PC-3 (cell line): Measurements from ENCODE around the gene ANKRD35. TPM values are rescaled to one million over a fixed set of nuclear protein-coding genes. Genes with fewer than 3 reads are reported as not detected.

Source experiments
- ATAC-seq: fragments of 200-7000 bp; cut with Tn5 transposase; 2 replicates; pipeline ENCODE4 v1.9.1; 2020; ENCODE audit warnings: mild to moderate bottlenecking, moderate library complexity
- BruUV-seq: library from RNA; stranded (reverse); fragments of 400-500 nt; replicated peaks from 2 replicates; lab custom pipeline; 2021; lab: Mats Ljungman, UMichigan
- CTCF ChIA-PET: fragments of 300-600 bp; sonication (Branson Sonifier 250); formaldehyde crosslinking; loops from one replicate; lab custom pipeline; 2022; ENCODE audit warnings: antibody characterized with exemption; lab: Charles Lee
- POLR2A ChIA-PET: fragments of 300-600 bp; sonication (Branson Sonifier 250); formaldehyde crosslinking; loops from one replicate; lab custom pipeline; 2022; ENCODE audit warnings: antibody characterized with exemption; ENCODE audit not compliant: unreplicated experiment; lab: Charles Lee
- DNase-seq: peaks from one replicate; pipeline ENCODE4 v3.0.0-alpha.2; 2015
- H2AFZ ChIP-seq: fragments of 300-600 bp; sonication (generic); 2 replicates; pipeline ENCODE4 v1.6.0; 2016; ENCODE audit warnings: antibody characterized with exemption, low read length
- H3F3A ChIP-seq: fragments of 300-600 bp; sonication (generic); one replicate; pipeline ENCODE4 v1.6.0; 2017; ENCODE audit warnings: antibody characterized with exemption, low read length, control low read depth, mild to moderate bottlenecking; ENCODE audit not compliant: unreplicated experiment
- H3K27ac ChIP-seq: fragments of 300-600 bp; sonication (generic); 2 replicates; pipeline ENCODE4 v1.5.1; 2016; ENCODE audit warnings: mild to moderate bottlenecking, low read length
- H3K27me3 ChIP-seq: fragments of 300-600 bp; sonication (generic); 2 replicates; pipeline ENCODE4 v1.6.1; 2016; ENCODE audit warnings: low read length, mixed read lengths
- H3K36me3 ChIP-seq: fragments of 300-600 bp; sonication (generic); 2 replicates; pipeline ENCODE4 v1.6.1; 2016; ENCODE audit warnings: low read depth, mixed run types, low read length, mixed read lengths
- H3K4me1 ChIP-seq: fragments of 300-600 bp; sonication (generic); 2 replicates; pipeline ENCODE4 v1.5.1; 2016; ENCODE audit warnings: low read length; ENCODE audit not compliant: insufficient read depth
- H3K4me2 ChIP-seq: fragments of 300-600 bp; sonication (generic); 2 replicates; pipeline ENCODE4 v1.6.0; 2016; ENCODE audit warnings: low read length
- H3K4me3 ChIP-seq: fragments of 300-600 bp; sonication (generic); 2 replicates; pipeline ENCODE4 v1.5.1; 2016; ENCODE audit warnings: mild to moderate bottlenecking, low read length, mixed read lengths
- H3K79me2 ChIP-seq: fragments of 300-600 bp; sonication (generic); 2 replicates; pipeline ENCODE4 v1.6.1; 2017; ENCODE audit warnings: low read length, mixed read lengths
- H3K9ac ChIP-seq: fragments of 300-600 bp; sonication (generic); 2 replicates; pipeline ENCODE4 v1.6.0; 2016; ENCODE audit warnings: mild to moderate bottlenecking, low read length
- H3K9me2 ChIP-seq: fragments of 300-600 bp; sonication (generic); replicated peaks from 2 replicates; pipeline ENCODE4 v1.6.1; 2016; ENCODE audit warnings: mixed run types, low read length, mixed read lengths
- H3K9me3 ChIP-seq: fragments of 300-600 bp; sonication (generic); 2 replicates; pipeline ENCODE4 v1.6.1; 2016; ENCODE audit warnings: low read length, mixed read lengths
- H4K20me1 ChIP-seq: fragments of 300-600 bp; sonication (generic); 2 replicates; pipeline ENCODE4 v1.6.1; 2016; ENCODE audit warnings: low read length, mixed read lengths
- CTCF ChIP-seq: fragments of 300-600 bp; sonication (generic); conservative IDR thresholded peaks from 2 replicates; pipeline ENCODE4 v1.5.1; 2017; ENCODE audit warnings: antibody characterized with exemption, low read depth, mild to moderate bottlenecking, low read length
- EZH2 ChIP-seq: fragments of 300-600 bp; sonication (generic); IDR thresholded peaks from one replicate; pipeline ENCODE4 v1.6.1; 2017; ENCODE audit warnings: antibody characterized with exemption, mild to moderate bottlenecking, low read length; ENCODE audit not compliant: unreplicated experiment
- EZH2phosphoT487 ChIP-seq: fragments of 300-600 bp; sonication (generic); IDR thresholded peaks from 2 replicates; pipeline ENCODE4 v1.6.1; 2018; ENCODE audit warnings: mild to moderate bottlenecking, antibody characterized with exemption, low read length, borderline replicate concordance
- intact Hi-C: fragments of 100-400 bp; cut with micrococcal nuclease; formaldehyde crosslinking; loops from 2 replicates; pipeline ENCODE4 v1.9.0; 2023
- total RNA-seq: library from RNA; depleted of rRNA; stranded (reverse); fragments of >200 nt; gene quantifications from 2 replicates; pipeline ENCODE4 v1.2.3, GENCODE V29; 2014

Gene ANKRD35
- total RNA-seq, 1 experiment from 2014 or later, result 0.07 TPM

GRCh38 chr1:145889722-145890121, 4.1 kb upstream of the ANKRD35 start:
- Histone ChIP-seq H3K9ac (no peak overlapping the region), H3K27ac (peak overlapping the region; percentile 95; the same call in 1 of the 2 replicates), H3K4me3 (no peak overlapping the region), H3K9me2 (no peaks in the 10 kb centered on the region), H2AFZ (no peak overlapping the region), H3K9me3 (no peaks in the 10 kb centered on the region), H3F3A (peaks cover 10% of the 10 kb centered on the region), H4K20me1 (no peaks in the 10 kb centered on the region), H3K36me3 (no peaks in the 10 kb centered on the region), H3K79me2 (no peaks in the 10 kb centered on the region), H3K4me2 (no peak overlapping the region), H3K27me3 (no peaks in the 10 kb centered on the region), H3K4me1 (peaks cover 54% of the 10 kb centered on the region)
- intact Hi-C loops, result no loop called here
- ChIA-PET POLR2A (no interaction called here), CTCF (no interaction called here)
- TF ChIP-seq CTCF (no peak), EZH2phosphoT487 (no peak), EZH2 (no peak)
- DNase-seq, result peak; percentile 15
- no peak for ATAC-seq
- no TSS peak for BruUV-seq

- Histone ChIP-seq H3K9me3 (no peaks in the 10 kb centered on the region), H3K9ac (no peak overlapping the region), H3F3A (peaks cover 10% of the 10 kb centered on the region), H4K20me1 (no peaks in the 10 kb centered on the region), H3K27ac (no peak overlapping the region), H3K79me2 (no peaks in the 10 kb centered on the region), H3K4me2 (no peak overlapping the region), H3K36me3 (no peaks in the 10 kb centered on the region), H3K4me1 (peaks cover 46% of the 10 kb centered on the region), H2AFZ (no peak overlapping the region), H3K27me3 (no peaks in the 10 kb centered on the region), H3K4me3 (no peak overlapping the region), H3K9me2 (no peaks in the 10 kb centered on the region)
- ChIA-PET CTCF (interaction anchor here (0.7 kb wide), 1 partner anchor 29 kb away, joined by 3 read pairs; the partner anchor contains the start of gene PIAS3), POLR2A (no interaction called here)
- no TSS peak for BruUV-seq
- TF ChIP-seq EZH2, result no peak
- ATAC-seq, result no peak
- intact Hi-C loops, result no loop called here
- peak; percentile 66 for DNase-seq
These were observed 2.0 kb upstream of the ANKRD35 start for GRCh38 chr1:145887631-145888030.

GRCh38 chr1:145886816-145887215, 1.1 kb upstream of the ANKRD35 start:
- intact Hi-C loops, result no loop called here
- H3K27me3 ChIP-seq, result no peaks in the 10 kb centered on the region
- no peak overlapping the region for H3K27ac ChIP-seq
- peaks cover 10% of the 10 kb centered on the region for H3F3A ChIP-seq
- no peaks in the 10 kb centered on the region for H4K20me1 ChIP-seq
- no peaks in the 10 kb centered on the region for H3K36me3 ChIP-seq
- peaks cover 42% of the 10 kb centered on the region for H3K4me1 ChIP-seq
- H3K9ac ChIP-seq, result no peak overlapping the region
- H3K9me3 ChIP-seq, result no peaks in the 10 kb centered on the region
- ATAC-seq (no peak), DNase-seq (no peak)
- no peaks in the 10 kb centered on the region for H3K79me2 ChIP-seq
- H3K4me2 ChIP-seq, result no peak overlapping the region
- CTCF ChIA-PET, result no interaction called here
- H2AFZ ChIP-seq, result no peak overlapping the region
- H3K9me2 ChIP-seq, result no peaks in the 10 kb centered on the region
- no peak overlapping the region for H3K4me3 ChIP-seq
- BruUV-seq, result no TSS peak
- TF ChIP-seq EZH2 (no peak), CTCF (no peak), EZH2phosphoT487 (no peak)
- POLR2A ChIA-PET, result no interaction called here
